Activated T-cell treated with anti-CD3 and anti-CD28 coated beads, Interleukin-2, amount 50 U/mL, for 48 hours (primary cell): ENCODE data around the gene ERBB4.
"Not testable (repeated sequence)": the region's sequence is repeated elsewhere in the genome, so short reads cannot be mapped to it uniquely, and the experiment has no call there.

Source experiments
- DNase-seq, 2 experiments: peaks; one replicate each; pipeline ENCODE4 v3.0.0-alpha.2; 2020

The ERBB4 gene

GRCh38 chr2:212526059-212526458 is 12.5 kb downstream of the ERBB4 start:
- DNase-seq, result no peak

GRCh38 chr2:212523756-212524155 is 14.8 kb downstream of the ERBB4 start:
- DNase-seq, result no peak

- no peak for DNase-seq
These were observed 18.3 kb downstream of the ERBB4 start for GRCh38 chr2:212520340-212520739.

GRCh38 chr2:212517693-212518092 is 20.9 kb downstream of the ERBB4 start:
- DNase-seq, result no peak

GRCh38 chr2:212505586-212505985 is 33.0 kb downstream of the ERBB4 start:
- no peak for DNase-seq

- DNase-seq, result no peak
These were observed 43.6 kb downstream of the ERBB4 start for GRCh38 chr2:212495046-212495445.

- DNase-seq, result no peak
These were observed 44.1 kb downstream of the ERBB4 start for GRCh38 chr2:212494418-212495020.

GRCh38 chr2:212489719-212490346 is 48.8 kb downstream of the ERBB4 start:
- no peak for DNase-seq

- DNase-seq, result no peak
These were observed 50.0 kb downstream of the ERBB4 start for GRCh38 chr2:212488611-212489010.

- no peak for DNase-seq
These were observed 54.0 kb downstream of the ERBB4 start for GRCh38 chr2:212484563-212485080.

- DNase-seq, result no peak
These were observed 58.2 kb downstream of the ERBB4 start for GRCh38 chr2:212480447-212480846.

- no peak for DNase-seq
These were observed 61.0 kb downstream of the ERBB4 start for GRCh38 chr2:212477571-212477970.

- DNase-seq, result no peak
These were observed 65.4 kb downstream of the ERBB4 start for GRCh38 chr2:212473211-212473610.

- DNase-seq, result not testable (repeated sequence)
These were observed 71.1 kb downstream of the ERBB4 start for GRCh38 chr2:212467551-212467950.

GRCh38 chr2:212465456-212465855 is 73.1 kb downstream of the ERBB4 start:
- no peak for DNase-seq

- DNase-seq, result not testable (repeated sequence)
These were observed 76.9 kb downstream of the ERBB4 start for GRCh38 chr2:212461708-212462107.

GRCh38 chr2:212454149-212454548 is 84.5 kb downstream of the ERBB4 start:
- DNase-seq, result no peak

GRCh38 chr2:212451786-212452231 is 86.8 kb downstream of the ERBB4 start:
- no peak for DNase-seq

GRCh38 chr2:212448698-212449097 is 89.9 kb downstream of the ERBB4 start:
- DNase-seq, result no peak

- DNase-seq, result no peak
These were observed 96.8 kb downstream of the ERBB4 start for GRCh38 chr2:212441821-212442220.

GRCh38 chr2:212441141-212441540 is 97.5 kb downstream of the ERBB4 start:
- no peak for DNase-seq

GRCh38 chr2:212428681-212429478 is 109.7 kb downstream of the ERBB4 start:
- no peak for DNase-seq

GRCh38 chr2:212427638-212428037 is 111.0 kb downstream of the ERBB4 start:
- no peak for DNase-seq
